ENCODE measurements around the gene BTRC.
A peak's percentile ranks its signal among the peaks of the same experiment; 100 is the strongest.

The BTRC gene

GRCh38 chr10:101444058-101444898 is 90.3 kb downstream of the BTRC start:
- TF ChIP-seq PKNOX1 (IDR thresholded peaks at IDR 0.05) (peak; percentile 82), ARNT (IDR thresholded peaks at IDR 0.05) (no peak)
- CTCF ChIA-PET: interaction anchor here (0.6 to 4.6 kb wide), 21 partner anchors 8 to 326 kb away, joined by 3 to 22 read pairs (median 4); no protein-coding TSS in a partner anchor
- DNase-seq (ENCODE audit: extremely low spot score): no peak
- POLR2A ChIA-PET: interaction anchor here (0.7 kb wide), 1 partner anchor 9 kb away, joined by 3 read pairs; no protein-coding TSS in a partner anchor

- CTCF ChIA-PET: interaction anchor here (0.8 to 3.4 kb wide), 4 partner anchors 49 to 232 kb away, joined by 3 to 18 read pairs (median 3); no protein-coding TSS in a partner anchor
- DNase-seq (ENCODE audit: extremely low spot score): no peak
Observed at GRCh38 chr10:101446071-101446470, 92.1 kb downstream of the BTRC start.

GRCh38 chr10:101446947-101447346 is 93.0 kb downstream of the BTRC start:
- TF ChIP-seq HDGF (IDR thresholded peaks at IDR 0.05; ENCODE audit: borderline replicate concordance): no peak
- no peak for TF ChIP-seq L3MBTL2 (conservative IDR thresholded peaks at IDR 0.05)
- TF ChIP-seq SP1 (IDR thresholded peaks at IDR 0.05): no peak
- no peak for TF ChIP-seq PKNOX1 (IDR thresholded peaks at IDR 0.05)
- no peak for TF ChIP-seq BHLHE40 (IDR thresholded peaks at IDR 0.05; ENCODE audit: borderline replicate concordance)
- no peak for TF ChIP-seq CTBP1 (IDR thresholded peaks at IDR 0.05; ENCODE audit: borderline replicate concordance)
- TF ChIP-seq FOXM1 (IDR thresholded peaks at IDR 0.05; ENCODE audit: borderline replicate concordance): no peak
- TF ChIP-seq FOXA1 (IDR thresholded peaks at IDR 0.05): no peak
- TF ChIP-seq ZNF384 (IDR thresholded peaks at IDR 0.05): no peak
- no peak for TF ChIP-seq ELF4 (IDR thresholded peaks at IDR 0.05)
- no peak for TF ChIP-seq ARNT (IDR thresholded peaks at IDR 0.05)
- no peak for TF ChIP-seq NFRKB (IDR thresholded peaks at IDR 0.05)
- no peak for TF ChIP-seq FOXK2 (IDR thresholded peaks at IDR 0.05)
- TF ChIP-seq TARDBP (IDR thresholded peaks at IDR 0.05): no peak
- no peak for TF ChIP-seq SUZ12 (IDR thresholded peaks at IDR 0.05)
- TF ChIP-seq LEF1 (IDR thresholded peaks at IDR 0.05; ENCODE audit: borderline replicate concordance): no peak
- DNase-seq (ENCODE audit: extremely low spot score): no peak
- POLR2A ChIA-PET: no interaction called here
- CTCF ChIA-PET: interaction anchor here (0.9 to 3.4 kb wide), 3 partner anchors 123 to 233 kb away, joined by 3 to 18 read pairs (median 3); no protein-coding TSS in a partner anchor

More at GRCh38 chr10:101446071-101446470, 92.1 kb downstream of the BTRC start:
- TF ChIP-seq SP1 (IDR thresholded peaks at IDR 0.05) (no peak), ELF4 (IDR thresholded peaks at IDR 0.05) (no peak), LEF1 (IDR thresholded peaks at IDR 0.05; ENCODE audit: borderline replicate concordance) (no peak), FOXM1 (IDR thresholded peaks at IDR 0.05; ENCODE audit: borderline replicate concordance) (no peak), SUZ12 (IDR thresholded peaks at IDR 0.05) (no peak), ZNF384 (IDR thresholded peaks at IDR 0.05) (no peak), CTBP1 (IDR thresholded peaks at IDR 0.05; ENCODE audit: borderline replicate concordance) (no peak), L3MBTL2 (conservative IDR thresholded peaks at IDR 0.05) (no peak), NFRKB (IDR thresholded peaks at IDR 0.05) (no peak)
- POLR2A ChIA-PET: no interaction called here

- TF ChIP-seq FOXM1 (IDR thresholded peaks at IDR 0.05; ENCODE audit: borderline replicate concordance): no peak
- TF ChIP-seq L3MBTL2 (conservative IDR thresholded peaks at IDR 0.05): no peak
- no peak for TF ChIP-seq LEF1 (IDR thresholded peaks at IDR 0.05; ENCODE audit: borderline replicate concordance)
- no peak for TF ChIP-seq HDGF (IDR thresholded peaks at IDR 0.05; ENCODE audit: borderline replicate concordance)
- no peak for TF ChIP-seq CTBP1 (IDR thresholded peaks at IDR 0.05; ENCODE audit: borderline replicate concordance)
- TF ChIP-seq FOXA1 (IDR thresholded peaks at IDR 0.05): no peak
- no peak for TF ChIP-seq PKNOX1 (IDR thresholded peaks at IDR 0.05)
- POLR2A ChIA-PET: no interaction called here
- DNase-seq (ENCODE audit: extremely low spot score): no peak
- CTCF ChIA-PET: no interaction called here
Observed at GRCh38 chr10:101447477-101447876, 93.5 kb downstream of the BTRC start.

GRCh38 chr10:101450277-101451080 is 96.5 kb downstream of the BTRC start:
- ChIA-PET CTCF (interaction anchor here (0.6 to 1.5 kb wide), 7 partner anchors 9 to 236 kb away, joined by 3 to 8 read pairs (median 3); no protein-coding TSS in a partner anchor), POLR2A (no interaction called here)
- DNase-seq (ENCODE audit: extremely low spot score): no peak
- no peak for TF ChIP-seq NFRKB (IDR thresholded peaks at IDR 0.05)
- no peak for TF ChIP-seq CTBP1 (IDR thresholded peaks at IDR 0.05; ENCODE audit: borderline replicate concordance)
- no peak for TF ChIP-seq FOXM1 (IDR thresholded peaks at IDR 0.05; ENCODE audit: borderline replicate concordance)
- TF ChIP-seq TARDBP (IDR thresholded peaks at IDR 0.05): no peak
- TF ChIP-seq LEF1 (IDR thresholded peaks at IDR 0.05; ENCODE audit: borderline replicate concordance): no peak
- no peak for TF ChIP-seq ARNT (IDR thresholded peaks at IDR 0.05)
- TF ChIP-seq L3MBTL2 (conservative IDR thresholded peaks at IDR 0.05): no peak
- no peak for TF ChIP-seq HDGF (IDR thresholded peaks at IDR 0.05; ENCODE audit: borderline replicate concordance)
- no peak for TF ChIP-seq BHLHE40 (IDR thresholded peaks at IDR 0.05; ENCODE audit: borderline replicate concordance)
- no peak for TF ChIP-seq FOXA1 (IDR thresholded peaks at IDR 0.05)
- TF ChIP-seq PKNOX1 (IDR thresholded peaks at IDR 0.05): no peak
- TF ChIP-seq ELF4 (IDR thresholded peaks at IDR 0.05): no peak
- no peak for TF ChIP-seq SP1 (IDR thresholded peaks at IDR 0.05)
- no peak for TF ChIP-seq SUZ12 (IDR thresholded peaks at IDR 0.05)
- TF ChIP-seq FOXK2 (IDR thresholded peaks at IDR 0.05): no peak
